Activated CD8-positive, alpha-beta T cell treated with anti-CD3 and anti-CD28 coated beads for 36 hours (primary cell): ENCODE measurements around the gene GNB1L. TPM values are rescaled to one million over a fixed set of nuclear protein-coding genes. Genes with fewer than 3 reads are reported as not detected.

Source experiments
- ATAC-seq: fragments of 200-7000 bp; cut with Tn5 transposase; one replicate; pipeline ENCODE4 v1.10.0; 2021; ENCODE audit warnings: mild to moderate bottlenecking, moderate library complexity
- CTCF ChIA-PET: fragments of 350-600 bp; sonication (Branson Sonifier 250); formaldehyde crosslinking; loops from one replicate; lab custom pipeline; 2021; ENCODE audit warnings: antibody characterized with exemption; lab: Charles Lee
- POLR2A ChIA-PET: fragments of 350-600 bp; sonication (Branson Sonifier 250); formaldehyde crosslinking; loops from one replicate; lab custom pipeline; 2021; ENCODE audit warnings: antibody characterized with exemption; lab: Charles Lee
- DNase-seq: peaks from one replicate; pipeline ENCODE4 v3.0.0-alpha.2; 2020
- H3K27ac Mint-ChIP-seq: one replicate; pipeline ENCODE4 v1.8.0; 2021; ENCODE audit warnings: mild to moderate bottlenecking, mixed read lengths
- H3K27me3 Mint-ChIP-seq: one replicate; pipeline ENCODE4 v1.8.0; 2021; ENCODE audit warnings: mixed read lengths
- H3K36me3 Mint-ChIP-seq: one replicate; pipeline ENCODE4 v1.8.0; 2021; ENCODE audit warnings: low read depth, mixed read lengths
- H3K4me1 Mint-ChIP-seq: one replicate; pipeline ENCODE4 v1.8.0; 2021; ENCODE audit warnings: low read depth, mixed read lengths
- H3K4me3 Mint-ChIP-seq: one replicate; pipeline ENCODE4 v1.8.0; 2021; ENCODE audit warnings: mild to moderate bottlenecking, moderate library complexity, mixed read lengths
- H3K9me3 Mint-ChIP-seq: one replicate; pipeline ENCODE4 v1.8.0; 2021; ENCODE audit warnings: mixed read lengths
- intact Hi-C: fragments of 100-400 bp; cut with micrococcal nuclease; formaldehyde crosslinking; loops from one replicate; pipeline ENCODE4 v1.10.0; 2022
- total RNA-seq, 2 experiments: library from RNA; stranded (reverse); gene quantifications; one replicate each; pipeline ENCODE4 v1.2.3, GENCODE V29; 2021
- TF ChIP-seq, protein P1 (sequence below): fragments of 200-600 bp; IDR thresholded peaks from one replicate; pipeline ENCODE4 v1.8.0; 2022; ENCODE audit warnings: antibody characterized with exemption, mild to moderate bottlenecking

GNB1L gene
- total RNA-seq, 2 experiments from 2014 or later: 16.2 to 17.4 TPM

DNA sequence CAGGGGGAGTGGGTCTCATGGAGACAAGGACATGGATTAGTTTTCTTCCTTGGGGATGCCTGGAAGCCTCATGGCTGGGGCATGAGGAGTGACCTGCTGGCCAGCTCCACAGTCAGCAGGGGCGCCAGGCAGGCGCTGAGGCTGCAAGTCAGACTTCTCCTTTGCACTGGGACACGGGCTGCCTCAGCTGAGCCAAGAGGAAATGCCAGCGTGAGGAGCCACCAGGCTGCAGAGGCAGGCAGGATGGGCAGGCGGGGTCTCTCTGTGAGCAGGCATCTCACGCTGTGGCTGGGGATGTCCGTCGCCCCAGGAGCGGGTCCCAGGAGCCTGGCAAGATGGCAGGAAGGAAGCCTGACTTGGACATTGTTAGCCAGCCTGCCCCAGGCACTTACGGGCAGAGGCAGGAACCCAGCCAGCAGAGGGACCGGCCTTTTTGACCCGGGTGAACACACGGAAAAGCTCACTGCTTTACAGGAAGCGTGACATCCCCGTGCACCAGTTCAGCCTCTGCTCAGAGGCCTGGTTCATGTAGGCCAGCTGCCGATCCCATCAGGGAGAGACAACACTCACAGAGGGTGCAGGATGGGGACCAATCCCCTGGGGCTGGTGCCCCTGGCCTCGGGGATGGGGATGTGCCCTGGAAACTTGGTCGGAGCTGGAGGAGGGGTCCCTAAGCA is 10.2 kb downstream of the GNB1L start:
- peak overlapping the region; percentile 81 for H3K27ac Mint-ChIP-seq
- H3K36me3 Mint-ChIP-seq: peaks cover 19% of the 10 kb centered on the region
- ChIA-PET POLR2A (interaction anchor here (0.6 to 2.5 kb wide), 5 partner anchors 8 to 245 kb away, joined by 3 to 26 read pairs (median 4); partner anchors contain the start of genes GNB1L and RTL10), CTCF (interaction anchor here (0.5 to 1.3 kb wide), 4 partner anchors 11 to 738 kb away, joined by 3 to 4 read pairs (median 3); no protein-coding TSS in a partner anchor)
- peak overlapping the region; percentile 26 for H3K4me3 Mint-ChIP-seq
- TF ChIP-seq, protein P1, sequence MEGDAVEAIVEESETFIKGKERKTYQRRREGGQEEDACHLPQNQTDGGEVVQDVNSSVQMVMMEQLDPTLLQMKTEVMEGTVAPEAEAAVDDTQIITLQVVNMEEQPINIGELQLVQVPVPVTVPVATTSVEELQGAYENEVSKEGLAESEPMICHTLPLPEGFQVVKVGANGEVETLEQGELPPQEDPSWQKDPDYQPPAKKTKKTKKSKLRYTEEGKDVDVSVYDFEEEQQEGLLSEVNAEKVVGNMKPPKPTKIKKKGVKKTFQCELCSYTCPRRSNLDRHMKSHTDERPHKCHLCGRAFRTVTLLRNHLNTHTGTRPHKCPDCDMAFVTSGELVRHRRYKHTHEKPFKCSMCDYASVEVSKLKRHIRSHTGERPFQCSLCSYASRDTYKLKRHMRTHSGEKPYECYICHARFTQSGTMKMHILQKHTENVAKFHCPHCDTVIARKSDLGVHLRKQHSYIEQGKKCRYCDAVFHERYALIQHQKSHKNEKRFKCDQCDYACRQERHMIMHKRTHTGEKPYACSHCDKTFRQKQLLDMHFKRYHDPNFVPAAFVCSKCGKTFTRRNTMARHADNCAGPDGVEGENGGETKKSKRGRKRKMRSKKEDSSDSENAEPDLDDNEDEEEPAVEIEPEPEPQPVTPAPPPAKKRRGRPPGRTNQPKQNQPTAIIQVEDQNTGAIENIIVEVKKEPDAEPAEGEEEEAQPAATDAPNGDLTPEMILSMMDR: no peak
- no peaks in the 10 kb centered on the region for H3K9me3 Mint-ChIP-seq
- peaks cover 35% of the 10 kb centered on the region for H3K4me1 Mint-ChIP-seq
- peak; percentile 65 for ATAC-seq
- intact Hi-C loops: no loop called here
- no peaks in the 10 kb centered on the region for H3K27me3 Mint-ChIP-seq
- DNase-seq: peak; percentile 45

GRCh38 chr22:19843857-19844376 is 10.8 kb downstream of the GNB1L start:
- ATAC-seq: no peak

GRCh38 chr22:19843107-19843856 is 11.4 kb downstream of the GNB1L start:
- intact Hi-C loops: no loop called here
- Mint-ChIP-seq H3K4me3 (no peak overlapping the region), H3K4me1 (peaks cover 27% of the 10 kb centered on the region), H3K36me3 (peaks cover 19% of the 10 kb centered on the region), H3K27me3 (no peaks in the 10 kb centered on the region), H3K9me3 (no peaks in the 10 kb centered on the region), H3K27ac (no peak overlapping the region)
- ChIA-PET POLR2A (interaction anchor here (0.5 to 0.9 kb wide), 3 partner anchors 11 to 247 kb away, joined by 3 read pairs; no protein-coding TSS in a partner anchor), CTCF (no interaction called here)
- TF ChIP-seq, protein P1: no peak
- DNase-seq (no peak), ATAC-seq (no peak)

More at GRCh38 chr22:19843857-19844376, 10.8 kb downstream of the GNB1L start:
- intact Hi-C loops: no loop called here
- ChIA-PET POLR2A (interaction anchor here (0.5 to 2.5 kb wide), 5 partner anchors 8 to 246 kb away, joined by 3 to 26 read pairs (median 4); partner anchors contain the start of genes GNB1L and RTL10), CTCF (interaction anchor here (1.0 kb wide), 1 partner anchor 737 kb away, joined by 3 read pairs; no protein-coding TSS in a partner anchor)
- H3K27me3 Mint-ChIP-seq: no peaks in the 10 kb centered on the region
- H3K9me3 Mint-ChIP-seq: no peaks in the 10 kb centered on the region
- peak overlapping the region; percentile 81 for H3K27ac Mint-ChIP-seq
- H3K4me1 Mint-ChIP-seq: peaks cover 32% of the 10 kb centered on the region
- TF ChIP-seq, protein P1: no peak
- H3K4me3 Mint-ChIP-seq: no peak overlapping the region
- H3K36me3 Mint-ChIP-seq: peaks cover 19% of the 10 kb centered on the region
- no peak for DNase-seq

GRCh38 chr22:19842393-19843106 is 12.1 kb downstream of the GNB1L start:
- ATAC-seq: no peak
- ChIA-PET POLR2A (interaction anchor here (0.7 to 0.9 kb wide), 2 partner anchors 10 to 12 kb away, joined by 3 read pairs; partner anchors contain the start of genes GNB1L and RTL10), CTCF (interaction anchor here (0.6 to 1.0 kb wide), 2 partner anchors 11 to 68 kb away, joined by 3 to 4 read pairs; no protein-coding TSS in a partner anchor)
- peaks cover 16% of the 10 kb centered on the region for H3K36me3 Mint-ChIP-seq
- DNase-seq: no peak
- H3K27ac Mint-ChIP-seq: no peak overlapping the region
- intact Hi-C loops: no loop called here
- H3K27me3 Mint-ChIP-seq: no peaks in the 10 kb centered on the region
- TF ChIP-seq, protein P1: no peak
- no peak overlapping the region for H3K4me3 Mint-ChIP-seq
- peaks cover 25% of the 10 kb centered on the region for H3K4me1 Mint-ChIP-seq
- no peaks in the 10 kb centered on the region for H3K9me3 Mint-ChIP-seq
